Measurements from ENCODE around the gene ASAH2B.
"Not testable (repeated sequence)": the region's sequence is repeated elsewhere in the genome, so short reads cannot be mapped to it uniquely, and the experiment has no call there.

ASAH2B gene

GRCh38 chr10:50766774-50767513 lies 27.2 kb downstream of the ASAH2B start:
- no CpG with 5 or more reads among the region's 5 CpGs for WGBS (ENCODE audit: extremely low coverage, insufficient coverage, insufficient read length)
- not testable (repeated sequence) for H3K18ac ChIP-seq (ENCODE audit: low read length); H3K27ac ChIP-seq (ENCODE audit: low read depth, low read length)

GRCh38 chr10:50772042-50772441 lies 32.3 kb downstream of the ASAH2B start:
- not testable (repeated sequence) for H3K27ac ChIP-seq (ENCODE audit: low read depth, low read length); H4K8ac ChIP-seq (ENCODE audit: low read depth, low read length); H3K4me3 ChIP-seq (ENCODE audit: low read depth, low read length); H2BK5ac ChIP-seq (ENCODE audit: low read depth, low read length, poor library complexity); DNase-seq; H3K27me3 ChIP-seq (ENCODE audit: insufficient read depth, low read length); H4K12ac ChIP-seq (ENCODE audit: low read depth, low read length); H3K36me3 ChIP-seq (ENCODE audit: control insufficient read depth in 1 of 2, insufficient read depth in 2 of 2, low read length in 2 of 2); H3K9me3 ChIP-seq (ENCODE audit: insufficient read depth, low read depth, low read length); H3K4me1 ChIP-seq (ENCODE audit: control insufficient read depth in 1 of 2, insufficient read depth in 2 of 2, low read length in 2 of 2); H3K9ac ChIP-seq (ENCODE audit: low read length); H2BK120ac ChIP-seq (ENCODE audit: insufficient read depth, low read length, poor library complexity); H3K4ac ChIP-seq (ENCODE audit: low read depth, low read length); H3K79me2 ChIP-seq (ENCODE audit: control insufficient read depth, insufficient read depth, low read length, poor library complexity); H4K91ac ChIP-seq (ENCODE audit: low read depth, low read length); H3K4me2 ChIP-seq (ENCODE audit: low read length); H2BK12ac ChIP-seq (ENCODE audit: low read length); H3K79me1 ChIP-seq (ENCODE audit: low read length); H3K23ac ChIP-seq (ENCODE audit: low read length); H3K18ac ChIP-seq (ENCODE audit: low read length); H2AK5ac ChIP-seq (ENCODE audit: low read length); H3K14ac ChIP-seq (ENCODE audit: low read length); H2AFZ ChIP-seq (ENCODE audit: insufficient read depth, low read length, poor library complexity)
- no CpG with 5 or more reads among the region's 3 CpGs for WGBS (ENCODE audit: extremely low coverage, insufficient coverage, insufficient read length)

More at GRCh38 chr10:50766774-50767513, 27.2 kb downstream of the ASAH2B start:
- not testable (repeated sequence) for H3K9ac ChIP-seq (ENCODE audit: low read length); H4K12ac ChIP-seq (ENCODE audit: low read depth, low read length); H3K4me3 ChIP-seq (ENCODE audit: low read depth, low read length); H2AFZ ChIP-seq (ENCODE audit: insufficient read depth, low read length, poor library complexity); H4K8ac ChIP-seq (ENCODE audit: low read depth, low read length); H2BK120ac ChIP-seq (ENCODE audit: insufficient read depth, low read length, poor library complexity); H2BK5ac ChIP-seq (ENCODE audit: low read depth, low read length, poor library complexity); H3K9me3 ChIP-seq (ENCODE audit: insufficient read depth, low read depth, low read length); H3K4me1 ChIP-seq (ENCODE audit: control insufficient read depth in 1 of 2, insufficient read depth in 2 of 2, low read length in 2 of 2); H2AK5ac ChIP-seq (ENCODE audit: low read length); H3K14ac ChIP-seq (ENCODE audit: low read length); H3K79me2 ChIP-seq (ENCODE audit: control insufficient read depth, insufficient read depth, low read length, poor library complexity); H4K91ac ChIP-seq (ENCODE audit: low read depth, low read length); H2BK12ac ChIP-seq (ENCODE audit: low read length); H3K23ac ChIP-seq (ENCODE audit: low read length); H3K27me3 ChIP-seq (ENCODE audit: insufficient read depth, low read length); H3K36me3 ChIP-seq (ENCODE audit: control insufficient read depth in 1 of 2, insufficient read depth in 2 of 2, low read length in 2 of 2); H3K4me2 ChIP-seq (ENCODE audit: low read length); DNase-seq; H3K4ac ChIP-seq (ENCODE audit: low read depth, low read length); H3K79me1 ChIP-seq (ENCODE audit: low read length)

- no CpG with 5 or more reads among the region's 2 CpGs for WGBS (ENCODE audit: extremely low coverage, insufficient coverage, insufficient read length)
- H3K27me3 ChIP-seq (ENCODE audit: insufficient read depth, low read length); DNase-seq: not testable (repeated sequence)
These were observed 35.1 kb downstream of the ASAH2B start for GRCh38 chr10:50774868-50775267.

GRCh38 chr10:50780036-50780435 lies 40.3 kb downstream of the ASAH2B start:
- DNase-seq; H3K18ac ChIP-seq (ENCODE audit: low read length); H2AFZ ChIP-seq (ENCODE audit: insufficient read depth, low read length, poor library complexity); H3K4me2 ChIP-seq (ENCODE audit: low read length); H3K4me3 ChIP-seq (ENCODE audit: low read depth, low read length); H2BK5ac ChIP-seq (ENCODE audit: low read depth, low read length, poor library complexity); H3K9ac ChIP-seq (ENCODE audit: low read length); H4K8ac ChIP-seq (ENCODE audit: low read depth, low read length); H2BK12ac ChIP-seq (ENCODE audit: low read length); H2BK120ac ChIP-seq (ENCODE audit: insufficient read depth, low read length, poor library complexity); H3K9me3 ChIP-seq (ENCODE audit: insufficient read depth, low read depth, low read length); H3K4ac ChIP-seq (ENCODE audit: low read depth, low read length); H3K79me1 ChIP-seq (ENCODE audit: low read length); H3K23ac ChIP-seq (ENCODE audit: low read length); H3K14ac ChIP-seq (ENCODE audit: low read length); H3K27me3 ChIP-seq (ENCODE audit: insufficient read depth, low read length); H2AK5ac ChIP-seq (ENCODE audit: low read length); H3K4me1 ChIP-seq (ENCODE audit: control insufficient read depth in 1 of 2, insufficient read depth in 2 of 2, low read length in 2 of 2); H3K36me3 ChIP-seq (ENCODE audit: control insufficient read depth in 1 of 2, insufficient read depth in 2 of 2, low read length in 2 of 2); H3K79me2 ChIP-seq (ENCODE audit: control insufficient read depth, insufficient read depth, low read length, poor library complexity); H4K12ac ChIP-seq (ENCODE audit: low read depth, low read length); H3K27ac ChIP-seq (ENCODE audit: low read depth, low read length); H4K91ac ChIP-seq (ENCODE audit: low read depth, low read length): not testable (repeated sequence)
- WGBS (ENCODE audit: extremely low coverage, insufficient coverage, insufficient read length) = no CpG with 5 or more reads among the region's 1 CpG

More at GRCh38 chr10:50774868-50775267, 35.1 kb downstream of the ASAH2B start:
- H2BK5ac ChIP-seq (ENCODE audit: low read depth, low read length, poor library complexity); H3K18ac ChIP-seq (ENCODE audit: low read length); H3K36me3 ChIP-seq (ENCODE audit: control insufficient read depth in 1 of 2, insufficient read depth in 2 of 2, low read length in 2 of 2); H4K12ac ChIP-seq (ENCODE audit: low read depth, low read length); H3K23ac ChIP-seq (ENCODE audit: low read length); H3K4me1 ChIP-seq (ENCODE audit: control insufficient read depth in 1 of 2, insufficient read depth in 2 of 2, low read length in 2 of 2); H3K4me3 ChIP-seq (ENCODE audit: low read depth, low read length); H3K27ac ChIP-seq (ENCODE audit: low read depth, low read length); H4K91ac ChIP-seq (ENCODE audit: low read depth, low read length); H4K8ac ChIP-seq (ENCODE audit: low read depth, low read length); H3K4me2 ChIP-seq (ENCODE audit: low read length); H2BK120ac ChIP-seq (ENCODE audit: insufficient read depth, low read length, poor library complexity); H2BK12ac ChIP-seq (ENCODE audit: low read length); H2AFZ ChIP-seq (ENCODE audit: insufficient read depth, low read length, poor library complexity); H2AK5ac ChIP-seq (ENCODE audit: low read length); H3K4ac ChIP-seq (ENCODE audit: low read depth, low read length); H3K79me2 ChIP-seq (ENCODE audit: control insufficient read depth, insufficient read depth, low read length, poor library complexity); H3K14ac ChIP-seq (ENCODE audit: low read length); H3K79me1 ChIP-seq (ENCODE audit: low read length); H3K9me3 ChIP-seq (ENCODE audit: insufficient read depth, low read depth, low read length); H3K9ac ChIP-seq (ENCODE audit: low read length): not testable (repeated sequence)
